T-helper 17 cell (primary cell): ENCODE results near the gene CEP295NL. TPM values are rescaled to one million over a fixed set of nuclear protein-coding genes. Genes with fewer than 3 reads are reported as not detected.
"Not testable (repeated sequence)": the region's sequence is repeated elsewhere in the genome, so short reads cannot be mapped to it uniquely, and the experiment has no call there.

ENCODE experiments used
- ATAC-seq: fragments of 150-1000 bp; cut with Tn5 transposase; 2 replicates; pipeline ENCODE4 v1.10.0; 2021; ENCODE audit warnings: mild to moderate bottlenecking, moderate library complexity
- DNase-seq, 3 donors: peaks; one replicate each; pipeline versions ENCODE4 v3.0.0 to v3.0.0-alpha.2; 2020 to 2021
- H3K9me3 ChIP-seq: one replicate; pipeline ENCODE4 v1.7.0; 2013; ENCODE audit warnings: low read length, mild to moderate bottlenecking; ENCODE audit not compliant: control insufficient read depth, poor library complexity, severe bottlenecking
- H3K27ac Mint-ChIP-seq: one replicate; pipeline ENCODE4 v1.8.0; 2022; ENCODE audit warnings: mild to moderate bottlenecking, moderate library complexity, mixed read lengths
- H3K27me3 Mint-ChIP-seq: one replicate; pipeline ENCODE4 v1.8.0; 2022; ENCODE audit warnings: mixed read lengths
- H3K36me3 Mint-ChIP-seq: one replicate; pipeline ENCODE4 v1.8.0; 2022; ENCODE audit warnings: low read depth, mixed read lengths
- H3K4me1 Mint-ChIP-seq: one replicate; pipeline ENCODE4 v1.8.0; 2022; ENCODE audit warnings: mild to moderate bottlenecking, mixed read lengths
- H3K4me3 Mint-ChIP-seq: one replicate; pipeline ENCODE4 v1.8.0; 2022; ENCODE audit warnings: mild to moderate bottlenecking, moderate library complexity, mixed read lengths
- total RNA-seq, 4 donors: library from RNA in 2 of 4; stranded (reverse) in 2 of 4; gene quantifications; one replicate each; pipeline ENCODE4 v1.2.3 and lab custom pipeline; 2022 to 2026

The CEP295NL gene
- total RNA-seq, 2 donors from 2014 or later, result 2.0 to 2.9 TPM

GRCh38 chr17:78923660-78924453, 20.9 kb upstream of the CEP295NL start:
- H3K4me1 Mint-ChIP-seq, result peaks cover 18% of the 10 kb centered on the region
- H3K4me3 Mint-ChIP-seq, result peak overlapping the region; percentile 90
- H3K27me3 Mint-ChIP-seq, result peaks cover 14% of the 10 kb centered on the region
- DNase-seq (peak; percentile 35 to 50 (median 42)), ATAC-seq (peak; percentile 77)
- H3K27ac Mint-ChIP-seq, result peak overlapping the region; percentile 16
- peaks cover 2% of the 10 kb centered on the region for H3K36me3 Mint-ChIP-seq
- no peaks in the 10 kb centered on the region for H3K9me3 ChIP-seq

- H3K27me3 Mint-ChIP-seq, result peaks cover 16% of the 10 kb centered on the region
- ATAC-seq (no peak), DNase-seq (no peak)
- peaks cover 4% of the 10 kb centered on the region for H3K36me3 Mint-ChIP-seq
- H3K9me3 ChIP-seq, result no peaks in the 10 kb centered on the region
- H3K27ac Mint-ChIP-seq, result no peak overlapping the region
- H3K4me1 Mint-ChIP-seq, result peaks cover 19% of the 10 kb centered on the region
- peak overlapping the region; percentile 73 for H3K4me3 Mint-ChIP-seq
Observed at GRCh38 chr17:78922816-78923498, 20.0 kb upstream of the CEP295NL start.

- no peak for ATAC-seq
- DNase-seq, result no peak
- no peak overlapping the region for H3K27ac Mint-ChIP-seq
- peaks cover 5% of the 10 kb centered on the region for H3K36me3 Mint-ChIP-seq
- H3K4me1 Mint-ChIP-seq, result peaks cover 25% of the 10 kb centered on the region
- H3K4me3 Mint-ChIP-seq, result no peak overlapping the region
- peaks cover 17% of the 10 kb centered on the region for H3K27me3 Mint-ChIP-seq
- H3K9me3 ChIP-seq, result no peaks in the 10 kb centered on the region
Observed at GRCh38 chr17:78921437-78921971, 18.5 kb upstream of the CEP295NL start.

- Mint-ChIP-seq H3K36me3 (peaks cover 5% of the 10 kb centered on the region), H3K27ac (no peak overlapping the region), H3K4me1 (peaks cover 26% of the 10 kb centered on the region), H3K27me3 (peaks cover 22% of the 10 kb centered on the region), H3K4me3 (no peak overlapping the region)
- ATAC-seq (no peak), DNase-seq (no peak)
- no peaks in the 10 kb centered on the region for H3K9me3 ChIP-seq
Observed at GRCh38 chr17:78920528-78920927, 17.5 kb upstream of the CEP295NL start.

- H3K27ac Mint-ChIP-seq, result peak overlapping the region; percentile 27
- H3K36me3 Mint-ChIP-seq, result peaks cover 5% of the 10 kb centered on the region
- DNase-seq (no peak), ATAC-seq (no peak)
- H3K4me3 Mint-ChIP-seq, result no peak overlapping the region
- no peaks in the 10 kb centered on the region for H3K9me3 ChIP-seq
- peaks cover 22% of the 10 kb centered on the region for H3K27me3 Mint-ChIP-seq
- peaks cover 26% of the 10 kb centered on the region for H3K4me1 Mint-ChIP-seq
Observed at GRCh38 chr17:78919861-78920450, 17.0 kb upstream of the CEP295NL start.

- H3K27ac Mint-ChIP-seq, result no peak overlapping the region
- H3K4me1 Mint-ChIP-seq, result peaks cover 25% of the 10 kb centered on the region
- no peaks in the 10 kb centered on the region for H3K9me3 ChIP-seq
- DNase-seq, result no peak
- peaks cover 22% of the 10 kb centered on the region for H3K27me3 Mint-ChIP-seq
- ATAC-seq, result no peak
- H3K4me3 Mint-ChIP-seq, result no peak overlapping the region
- peaks cover 5% of the 10 kb centered on the region for H3K36me3 Mint-ChIP-seq
Observed at GRCh38 chr17:78918979-78919378, 16.0 kb upstream of the CEP295NL start.

- H3K27me3 Mint-ChIP-seq, result peaks cover 22% of the 10 kb centered on the region
- H3K27ac Mint-ChIP-seq, result no peak overlapping the region
- DNase-seq (no peak), ATAC-seq (no peak)
- H3K36me3 Mint-ChIP-seq, result peaks cover 5% of the 10 kb centered on the region
- H3K4me3 Mint-ChIP-seq, result peak overlapping the region; percentile 56
- H3K9me3 ChIP-seq, result no peaks in the 10 kb centered on the region
- peaks cover 15% of the 10 kb centered on the region for H3K4me1 Mint-ChIP-seq
Observed at GRCh38 chr17:78917451-78918275, 14.7 kb upstream of the CEP295NL start.

GRCh38 chr17:78915872-78916632, 13.1 kb upstream of the CEP295NL start:
- Mint-ChIP-seq H3K4me1 (peaks cover 15% of the 10 kb centered on the region), H3K27ac (peak overlapping the region; percentile 19), H3K36me3 (peaks cover 5% of the 10 kb centered on the region), H3K27me3 (peaks cover 22% of the 10 kb centered on the region), H3K4me3 (no peak overlapping the region)
- DNase-seq (no peak), ATAC-seq (no peak)
- H3K9me3 ChIP-seq, result no peaks in the 10 kb centered on the region

- Mint-ChIP-seq H3K4me1 (peaks cover 11% of the 10 kb centered on the region), H3K36me3 (peaks cover 6% of the 10 kb centered on the region), H3K27me3 (peaks cover 18% of the 10 kb centered on the region), H3K4me3 (no peak overlapping the region), H3K27ac (no peak overlapping the region)
- ATAC-seq (no peak), DNase-seq (no peak)
- no peaks in the 10 kb centered on the region for H3K9me3 ChIP-seq
Observed at GRCh38 chr17:78913115-78913514, 10.1 kb upstream of the CEP295NL start.

- H3K36me3 Mint-ChIP-seq, result peaks cover 4% of the 10 kb centered on the region
- no peak overlapping the region for H3K27ac Mint-ChIP-seq
- peaks cover 5% of the 10 kb centered on the region for H3K4me1 Mint-ChIP-seq
- DNase-seq, result no peak
- H3K4me3 Mint-ChIP-seq, result no peak overlapping the region
- H3K9me3 ChIP-seq, result no peaks in the 10 kb centered on the region
- peaks cover 11% of the 10 kb centered on the region for H3K27me3 Mint-ChIP-seq
- ATAC-seq, result no peak
Observed at GRCh38 chr17:78912082-78912481, 9.1 kb upstream of the CEP295NL start.

GRCh38 chr17:78911543-78911942, 8.5 kb upstream of the CEP295NL start:
- not testable (repeated sequence) for H3K36me3 Mint-ChIP-seq, H3K9me3 ChIP-seq, H3K4me3 Mint-ChIP-seq, H3K4me1 Mint-ChIP-seq, DNase-seq, H3K27ac Mint-ChIP-seq, ATAC-seq
- H3K27me3 Mint-ChIP-seq, result peaks cover 11% of the 10 kb centered on the region
